ENCODE data around the gene TFCP2. TPM values are rescaled to one million over a fixed set of nuclear protein-coding genes. Genes with fewer than 3 reads are reported as not detected.

The TFCP2 gene
- total RNA-seq, 2 donors from 2014 or later, result 24.4 to 30.9 TPM

GRCh38 chr12:51128919-51129318, 44.0 kb downstream of the TFCP2 start:
- no peak overlapping the region for H3K9ac ChIP-seq (ENCODE audit: low read depth in 2 of 2, low read length in 2 of 2)
- no peaks in the 10 kb centered on the region for H3K36me3 ChIP-seq
- intact Hi-C loops (cut with DNase I), result no loop called here
- no peak overlapping the region for H3K27ac ChIP-seq
- DNase-seq, result no peak
- H3K4me1 ChIP-seq, result no peaks in the 10 kb centered on the region
- no peak overlapping the region for H3K4me3 ChIP-seq
- no peaks in the 10 kb centered on the region for H3K9me3 ChIP-seq
- H3K27me3 ChIP-seq, result no peaks in the 10 kb centered on the region
- TF ChIP-seq, protein P1, sequence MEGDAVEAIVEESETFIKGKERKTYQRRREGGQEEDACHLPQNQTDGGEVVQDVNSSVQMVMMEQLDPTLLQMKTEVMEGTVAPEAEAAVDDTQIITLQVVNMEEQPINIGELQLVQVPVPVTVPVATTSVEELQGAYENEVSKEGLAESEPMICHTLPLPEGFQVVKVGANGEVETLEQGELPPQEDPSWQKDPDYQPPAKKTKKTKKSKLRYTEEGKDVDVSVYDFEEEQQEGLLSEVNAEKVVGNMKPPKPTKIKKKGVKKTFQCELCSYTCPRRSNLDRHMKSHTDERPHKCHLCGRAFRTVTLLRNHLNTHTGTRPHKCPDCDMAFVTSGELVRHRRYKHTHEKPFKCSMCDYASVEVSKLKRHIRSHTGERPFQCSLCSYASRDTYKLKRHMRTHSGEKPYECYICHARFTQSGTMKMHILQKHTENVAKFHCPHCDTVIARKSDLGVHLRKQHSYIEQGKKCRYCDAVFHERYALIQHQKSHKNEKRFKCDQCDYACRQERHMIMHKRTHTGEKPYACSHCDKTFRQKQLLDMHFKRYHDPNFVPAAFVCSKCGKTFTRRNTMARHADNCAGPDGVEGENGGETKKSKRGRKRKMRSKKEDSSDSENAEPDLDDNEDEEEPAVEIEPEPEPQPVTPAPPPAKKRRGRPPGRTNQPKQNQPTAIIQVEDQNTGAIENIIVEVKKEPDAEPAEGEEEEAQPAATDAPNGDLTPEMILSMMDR (IDR thresholded peaks at IDR 0.05), result no peak

DNA sequence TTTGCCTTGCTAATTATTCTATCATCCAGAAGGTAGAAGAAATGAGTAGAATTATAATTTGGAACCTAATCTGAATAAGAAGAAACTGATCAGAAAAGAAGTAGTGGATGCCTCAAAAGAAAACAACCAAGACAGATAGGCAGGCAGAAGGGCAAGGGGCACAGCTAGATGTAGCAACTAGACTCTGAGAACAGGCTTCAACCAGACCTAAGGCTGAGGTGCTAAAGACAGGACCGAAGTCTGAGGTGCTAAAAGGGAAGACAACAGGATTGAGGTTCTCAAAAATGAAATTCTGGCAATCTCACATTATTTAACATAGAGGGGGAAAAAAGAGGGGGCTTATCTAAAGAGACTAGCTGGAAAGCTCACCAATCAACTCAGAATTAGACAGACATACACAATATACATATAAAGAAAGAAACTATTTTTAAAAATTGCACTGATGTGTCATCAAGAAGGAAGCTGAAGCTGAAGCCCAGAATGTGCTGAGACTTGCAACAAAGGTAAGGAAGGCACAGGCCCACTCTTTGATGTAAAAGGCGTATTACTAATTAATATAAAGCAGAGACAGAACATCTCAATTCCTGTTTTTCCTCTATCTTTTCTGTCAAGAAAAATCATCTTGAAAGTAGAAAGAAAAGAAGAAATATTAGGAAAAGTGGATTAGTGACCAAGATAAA, 45.7 kb downstream of the TFCP2 start:
- DNase-seq, result no peak
- Histone ChIP-seq H3K9me3 (no peaks in the 10 kb centered on the region), H3K36me3 (no peaks in the 10 kb centered on the region), H3K9ac (ENCODE audit: low read depth in 2 of 2, low read length in 2 of 2) (no peak overlapping the region), H3K4me3 (no peak overlapping the region), H3K4me1 (no peaks in the 10 kb centered on the region), H3K27ac (no peak overlapping the region), H3K27me3 (no peaks in the 10 kb centered on the region)
- TF ChIP-seq, protein P1 (IDR thresholded peaks at IDR 0.05), result no peak
- intact Hi-C loops (cut with DNase I), result no loop called here

DNA sequence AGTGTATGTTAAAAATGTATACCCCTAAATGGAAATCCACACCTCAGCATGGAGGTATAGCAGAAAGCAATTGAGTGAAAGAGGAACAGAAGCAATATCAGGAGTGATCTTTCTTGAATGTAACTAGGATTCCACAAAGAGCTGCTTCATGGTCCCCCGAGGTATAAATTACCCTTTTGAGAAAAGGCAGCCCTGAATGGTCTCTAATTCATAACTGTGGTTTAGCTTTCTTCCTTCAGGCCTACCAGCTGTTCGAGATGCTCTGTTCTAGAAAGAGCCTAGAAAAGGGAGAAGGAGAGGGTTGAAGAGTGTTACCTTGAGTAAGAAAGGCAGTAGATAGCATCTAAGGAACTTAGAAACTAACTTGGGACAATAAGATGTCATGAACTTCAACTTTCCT, 46.6 kb downstream of the TFCP2 start:
- no peaks in the 10 kb centered on the region for H3K9me3 ChIP-seq
- intact Hi-C loops (cut with DNase I), result no loop called here
- no peaks in the 10 kb centered on the region for H3K4me1 ChIP-seq
- no peak overlapping the region for H3K4me3 ChIP-seq
- TF ChIP-seq, protein P1 (IDR thresholded peaks at IDR 0.05), result no peak
- no peaks in the 10 kb centered on the region for H3K27me3 ChIP-seq
- no peak for DNase-seq
- no peak overlapping the region for H3K9ac ChIP-seq (ENCODE audit: low read depth in 2 of 2, low read length in 2 of 2)
- no peak overlapping the region for H3K27ac ChIP-seq
- no peaks in the 10 kb centered on the region for H3K36me3 ChIP-seq

DNA sequence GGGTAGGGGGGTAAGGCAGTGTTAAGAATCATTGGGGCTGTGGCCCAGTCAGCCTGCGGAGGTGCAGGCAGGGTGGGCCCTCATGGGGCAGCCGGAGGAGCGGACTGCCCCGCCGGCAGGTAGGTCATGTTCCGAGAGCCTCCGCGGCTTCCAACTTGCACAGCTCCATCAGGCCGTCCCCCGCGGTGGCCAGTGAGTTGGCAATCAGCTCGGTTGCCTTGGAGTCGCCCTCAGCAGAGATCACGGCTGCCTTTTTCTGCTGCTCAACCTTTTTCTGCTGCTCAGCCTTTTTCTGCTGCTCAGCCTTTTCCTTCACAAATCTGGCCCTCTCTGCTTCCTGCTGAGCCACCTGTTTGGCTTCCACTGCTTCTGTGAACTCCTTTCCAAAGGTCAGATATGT, 48.4 kb downstream of the TFCP2 start:
- intact Hi-C loops (cut with DNase I), result no loop called here
- DNase-seq, result no peak
- TF ChIP-seq, protein P1 (IDR thresholded peaks at IDR 0.05), result no peak
- H3K4me3 ChIP-seq, result no peak overlapping the region
- no peaks in the 10 kb centered on the region for H3K36me3 ChIP-seq
- H3K4me1 ChIP-seq, result no peaks in the 10 kb centered on the region
- no peak overlapping the region for H3K9ac ChIP-seq (ENCODE audit: low read depth in 2 of 2, low read length in 2 of 2)
- no peaks in the 10 kb centered on the region for H3K9me3 ChIP-seq
- no peak overlapping the region for H3K27ac ChIP-seq
- H3K27me3 ChIP-seq, result no peaks in the 10 kb centered on the region

DNA sequence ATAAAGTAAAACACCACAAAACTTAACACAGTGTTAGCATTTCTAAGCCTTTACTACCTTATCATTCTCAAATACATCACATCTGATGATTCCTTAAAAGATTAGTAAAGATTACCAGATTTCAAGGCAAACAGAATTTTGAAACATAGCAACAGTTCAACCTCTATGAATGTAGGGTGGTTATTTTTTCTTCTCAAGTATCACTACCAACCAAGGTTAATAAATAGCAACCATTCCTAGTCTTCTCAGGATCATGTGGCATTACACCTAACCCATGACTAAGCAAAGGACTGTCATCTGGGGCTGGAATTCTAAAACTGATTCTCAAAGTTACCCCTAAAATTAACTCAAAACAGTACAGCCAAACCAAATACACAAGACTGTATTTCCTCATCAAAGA, 50.1 kb downstream of the TFCP2 start:
- H3K9me3 ChIP-seq, result no peaks in the 10 kb centered on the region
- H3K27me3 ChIP-seq, result no peaks in the 10 kb centered on the region
- no peak overlapping the region for H3K9ac ChIP-seq (ENCODE audit: low read depth in 2 of 2, low read length in 2 of 2)
- no peaks in the 10 kb centered on the region for H3K4me1 ChIP-seq
- DNase-seq, result no peak
- H3K27ac ChIP-seq, result no peak overlapping the region
- TF ChIP-seq, protein P1 (IDR thresholded peaks at IDR 0.05), result no peak
- intact Hi-C loops (cut with DNase I), result no loop called here
- H3K4me3 ChIP-seq, result no peak overlapping the region
- no peaks in the 10 kb centered on the region for H3K36me3 ChIP-seq
